GDM1 (cell line): ENCODE data around the gene COA3.
"Not testable (repeated sequence)": the region's sequence is repeated elsewhere in the genome, so short reads cannot be mapped to it uniquely, and the experiment has no call there.

Experiments used
- DNase-seq: peaks from one replicate; lab custom pipeline; 2025; lab: John Stamatoyannopoulos, UW

COA3 gene

DNA sequence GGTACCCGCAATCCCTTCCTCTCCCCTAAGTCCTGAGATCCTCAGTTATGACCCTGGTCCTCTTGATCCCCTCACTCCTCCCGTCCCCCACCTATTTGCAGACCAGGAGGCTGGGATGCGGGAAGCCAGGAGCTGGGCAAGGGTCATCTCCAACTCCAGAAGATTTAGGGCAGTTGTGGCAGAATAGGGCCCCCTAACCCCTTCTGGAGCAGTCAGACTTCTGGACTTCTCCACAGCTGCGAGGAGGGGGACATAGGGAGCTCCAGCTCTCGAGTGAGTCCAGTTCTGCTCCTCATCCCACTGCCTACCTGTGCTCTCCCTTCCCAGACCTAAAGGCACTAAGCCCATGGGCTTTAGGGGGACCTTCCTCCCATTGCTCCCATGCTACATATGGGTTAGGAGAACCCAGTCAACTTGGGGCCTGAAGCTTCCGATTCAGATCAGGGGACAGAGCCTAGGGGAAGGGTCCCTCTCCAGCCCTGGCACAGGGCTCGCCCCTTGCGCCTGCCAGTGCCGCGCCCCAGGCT is 16.8 kb downstream of the COA3 start:
- DNase-seq, result no peak

DNA sequence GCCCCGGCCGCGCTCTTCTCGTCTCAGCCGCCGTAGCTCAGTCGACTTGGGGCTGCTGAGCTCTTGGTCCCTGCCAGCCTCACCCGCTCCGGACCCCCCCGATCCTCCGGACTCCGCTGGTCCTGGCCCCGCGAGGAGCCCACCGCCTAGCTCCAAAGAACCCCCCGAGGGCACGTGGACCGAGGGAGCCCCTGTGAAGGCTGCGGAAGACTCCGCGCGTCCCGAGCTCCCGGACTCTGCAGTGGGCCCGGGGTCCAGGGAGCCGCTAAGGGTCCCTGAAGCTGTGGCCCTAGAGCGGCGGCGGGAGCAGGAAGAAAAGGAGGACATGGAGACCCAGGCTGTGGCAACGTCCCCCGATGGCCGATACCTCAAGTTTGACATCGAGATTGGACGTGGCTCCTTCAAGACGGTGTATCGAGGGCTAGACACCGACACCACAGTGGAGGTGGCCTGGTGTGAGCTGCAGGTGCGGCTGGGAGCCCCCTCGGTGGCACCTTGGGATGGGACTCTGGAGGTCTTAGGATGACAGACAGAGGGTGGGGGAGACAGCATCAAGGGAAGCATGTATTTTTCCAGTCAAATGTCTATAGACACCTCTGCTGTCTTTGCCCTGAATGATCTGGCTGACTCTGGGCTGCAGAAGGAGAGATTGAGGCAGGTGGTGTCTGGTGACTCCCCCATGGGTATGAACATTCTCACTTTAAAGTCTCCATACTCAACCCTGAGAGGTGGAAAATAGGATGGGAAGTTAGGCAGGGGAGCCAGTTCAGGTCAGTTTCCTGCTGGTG is 17.5 kb downstream of the COA3 start:
- DNase-seq, result no peak

DNA sequence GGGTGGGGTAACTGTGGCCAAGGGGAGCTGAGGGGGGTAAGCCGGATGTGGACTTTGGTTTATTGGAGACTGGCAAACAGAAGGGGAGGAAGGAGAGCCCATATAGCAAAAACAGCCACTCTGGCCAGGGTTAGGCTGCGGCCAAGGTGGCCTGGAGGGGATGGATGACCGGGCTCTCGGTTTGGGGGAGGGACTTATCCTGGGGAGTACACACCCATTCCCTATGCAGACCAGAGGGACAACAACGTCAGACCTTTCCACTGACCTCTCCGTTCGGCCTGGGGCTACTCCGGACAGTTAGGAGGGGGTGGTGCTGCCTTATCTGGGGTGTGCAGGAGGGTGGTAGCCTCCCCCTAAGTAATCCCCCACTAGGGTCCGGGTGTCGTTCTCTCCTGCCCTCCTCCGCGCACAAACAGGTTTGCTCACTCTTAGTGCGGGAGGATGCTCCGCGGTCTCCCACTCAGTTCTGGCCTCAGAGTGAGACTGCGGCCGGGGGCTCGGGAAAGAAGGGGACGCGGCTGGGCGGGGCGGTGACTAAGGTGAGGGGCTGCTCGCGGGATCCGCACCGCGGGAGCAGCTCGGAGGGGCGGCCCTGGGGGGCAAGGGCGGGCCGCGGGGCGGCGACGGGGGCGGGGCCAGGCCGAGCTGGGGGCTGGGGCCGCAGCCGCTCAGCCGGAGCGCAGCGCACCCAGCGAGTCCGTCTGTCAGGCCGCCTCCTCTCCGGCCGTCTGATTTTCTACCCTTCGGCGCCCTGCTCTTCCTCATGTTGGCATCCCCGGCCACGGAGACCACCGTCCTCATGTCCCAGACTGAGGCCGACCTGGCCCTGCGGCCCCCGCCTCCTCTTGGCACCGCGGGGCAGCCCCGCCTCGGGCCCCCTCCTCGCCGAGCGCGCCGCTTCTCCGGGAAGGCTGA is 18.3 kb downstream of the COA3 start, which contains the start of gene WNK4:
Gene WNK4, plus strand, starts transcription at position 675 of the 915 bp plus-strand sequence. Its CDS starts 89 bp downstream, at position 764.
- DNase-seq, result no peak

DNA sequence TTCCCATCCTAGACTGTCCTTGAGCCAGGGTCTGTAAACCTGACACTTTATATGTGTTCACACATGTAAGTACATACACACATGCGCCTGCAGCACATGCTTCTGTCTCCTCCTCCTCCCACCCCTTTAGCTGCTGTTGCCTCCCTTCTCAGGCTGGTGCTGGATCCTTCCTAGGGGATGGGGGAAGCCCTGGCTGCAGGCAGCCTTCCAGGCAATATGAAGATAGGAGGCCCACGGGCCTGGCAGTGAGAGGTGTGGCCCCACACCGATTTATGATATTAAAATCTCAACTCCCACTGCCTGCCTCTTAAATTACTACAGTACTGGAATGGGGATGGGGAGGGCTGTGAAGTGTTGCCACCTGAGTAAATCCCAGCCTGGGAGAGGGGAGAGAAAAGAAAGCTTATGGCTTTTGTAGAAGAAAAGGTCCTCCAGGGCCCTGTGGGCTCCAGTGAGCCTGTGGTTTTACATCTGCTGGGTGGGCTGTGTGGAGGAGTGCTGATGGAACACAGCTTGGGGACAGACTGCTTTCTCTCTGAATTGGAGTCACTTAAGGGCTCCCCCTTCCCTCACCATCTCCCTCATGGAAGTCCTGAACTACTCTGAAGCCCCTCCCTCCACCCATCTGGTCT is 19.1 kb downstream of the COA3 start:
- DNase-seq, result no peak

DNA sequence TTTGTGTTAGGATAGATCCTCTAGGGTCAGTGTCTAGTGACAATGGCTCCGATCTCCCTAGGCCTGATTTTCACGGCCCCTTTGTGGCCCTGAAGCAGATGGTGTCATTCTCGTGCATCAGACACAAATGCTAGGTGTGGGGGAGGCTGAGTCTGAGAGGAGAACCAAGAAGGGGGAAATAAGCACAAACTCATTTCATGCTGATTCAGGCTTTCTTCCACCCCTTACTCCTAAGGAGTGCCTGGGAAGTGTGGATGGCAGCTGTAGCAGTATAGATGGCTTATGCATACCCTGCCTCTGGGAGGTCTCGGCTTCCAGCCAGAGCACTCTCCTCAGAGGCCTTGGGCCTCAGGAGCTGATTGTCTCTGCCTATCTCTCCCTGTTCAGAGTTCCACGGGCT is 19.9 kb downstream of the COA3 start:
- no peak for DNase-seq

DNA sequence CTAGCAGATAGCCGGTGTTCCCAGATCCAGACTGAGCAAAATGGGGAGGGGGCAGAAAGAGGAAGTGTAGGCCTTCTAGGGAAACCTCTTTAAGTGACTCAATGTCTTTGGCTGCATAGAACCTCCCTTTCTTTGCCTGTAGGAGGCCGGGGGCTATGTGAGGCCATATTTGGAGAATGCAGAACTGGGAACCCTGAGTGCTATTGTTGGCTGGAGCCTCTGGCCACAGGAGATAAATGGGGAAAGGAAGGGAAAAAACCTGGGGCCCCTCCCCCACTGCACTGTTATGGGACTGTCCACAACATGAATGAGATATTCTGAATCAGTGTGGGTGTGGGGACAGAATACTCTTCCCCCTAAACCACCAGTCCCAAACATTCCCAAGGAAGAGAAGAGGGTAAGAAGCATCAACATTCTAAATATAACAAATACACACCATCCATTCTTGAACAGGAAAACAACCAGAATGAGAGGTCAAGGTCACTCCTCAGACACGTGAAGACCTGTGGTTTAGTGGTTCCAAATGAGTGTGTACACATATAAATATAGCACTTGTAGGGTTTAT is 22.9 kb downstream of the COA3 start:
- peak; percentile 63 for DNase-seq

DNA sequence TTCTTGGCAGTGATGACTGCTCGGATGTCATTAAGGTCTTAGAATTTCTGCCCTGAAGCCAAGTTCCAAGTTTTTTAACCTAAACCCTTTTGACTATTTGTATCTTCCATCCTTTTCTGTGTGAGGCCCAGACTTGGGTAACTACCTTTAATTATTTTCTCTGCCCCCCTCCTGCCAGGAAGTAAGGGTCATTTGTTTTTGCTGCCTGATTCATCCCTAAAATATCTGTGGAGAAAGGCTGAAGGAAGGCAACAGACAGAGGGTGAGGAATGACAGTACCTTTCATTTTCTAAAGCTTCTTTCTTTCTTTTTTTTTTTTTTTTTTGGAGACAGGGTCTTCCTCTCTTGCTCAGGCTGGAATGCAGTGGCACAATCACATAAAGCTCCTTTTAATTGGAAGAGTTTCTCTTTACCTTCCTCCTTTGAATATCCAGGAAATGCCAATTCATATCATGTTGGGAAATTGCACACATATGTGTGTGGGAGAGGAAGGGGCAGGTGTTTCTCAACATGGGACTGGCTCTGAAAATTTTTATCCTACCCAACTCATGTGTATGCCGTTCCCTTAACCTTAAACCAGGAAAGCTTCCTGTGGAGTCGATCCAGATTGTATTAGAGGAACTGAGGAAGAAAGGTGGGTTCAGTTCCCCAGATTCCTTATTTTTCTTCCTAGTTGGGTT is 24.3 kb downstream of the COA3 start:
- no peak for DNase-seq

DNA sequence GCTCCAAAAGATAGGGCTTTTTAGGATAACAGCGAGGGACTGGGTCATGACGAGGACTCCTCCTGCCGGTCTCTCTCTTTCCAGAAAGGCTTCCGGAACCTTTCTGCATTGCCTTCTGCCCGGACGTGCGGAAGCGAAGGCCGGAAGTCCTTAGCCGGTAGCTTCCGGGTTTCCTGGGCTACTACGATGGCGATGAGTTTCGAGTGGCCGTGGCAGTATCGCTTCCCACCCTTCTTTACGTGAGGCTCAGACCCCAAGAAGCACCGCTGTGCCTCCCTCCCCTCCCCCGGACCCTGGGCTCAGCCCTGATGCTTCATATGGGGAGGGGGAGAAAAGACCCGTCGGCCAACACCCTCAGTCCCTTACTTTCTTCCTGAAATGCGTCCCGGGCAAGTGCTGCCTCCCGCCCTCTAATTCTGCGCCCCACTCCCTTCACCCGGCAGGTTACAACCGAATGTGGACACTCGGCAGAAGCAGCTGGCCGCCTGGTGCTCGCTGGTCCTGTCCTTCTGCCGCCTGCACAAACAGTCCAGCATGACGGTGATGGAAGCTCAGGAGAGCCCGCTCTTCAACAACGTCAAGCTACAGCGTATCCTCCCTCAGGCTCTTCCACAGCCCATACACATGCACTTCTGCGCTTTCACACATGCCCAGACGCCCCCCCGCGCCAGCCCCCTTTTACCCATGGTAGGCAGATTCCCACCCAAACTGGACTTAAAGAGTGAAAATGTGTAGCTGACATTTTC is 25.0 kb downstream of the COA3 start, which contains the start of gene VPS25:
Gene VPS25, plus strand, starts transcription at position 160 of the 746 bp plus-strand sequence. Its CDS starts 27 bp downstream, at position 187.
- peak; percentile 62 for DNase-seq

DNA sequence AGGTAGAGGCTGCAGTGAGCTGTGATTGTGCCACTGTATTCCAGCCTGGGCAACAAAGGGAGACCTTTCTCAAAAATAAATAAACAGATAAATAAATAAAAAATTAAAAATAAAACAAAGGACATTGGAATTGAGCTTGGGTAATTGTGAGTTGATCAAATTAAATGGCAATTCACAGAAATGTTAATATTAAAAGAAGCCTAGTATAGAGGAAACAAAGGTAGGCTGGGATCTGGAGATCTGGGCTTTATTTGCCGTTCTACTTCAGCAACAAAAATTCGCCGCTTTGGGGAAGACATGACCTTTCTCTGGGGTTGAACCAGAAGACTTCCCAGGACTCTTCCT is 25.6 kb downstream of the COA3 start:
- no peak for DNase-seq

DNA sequence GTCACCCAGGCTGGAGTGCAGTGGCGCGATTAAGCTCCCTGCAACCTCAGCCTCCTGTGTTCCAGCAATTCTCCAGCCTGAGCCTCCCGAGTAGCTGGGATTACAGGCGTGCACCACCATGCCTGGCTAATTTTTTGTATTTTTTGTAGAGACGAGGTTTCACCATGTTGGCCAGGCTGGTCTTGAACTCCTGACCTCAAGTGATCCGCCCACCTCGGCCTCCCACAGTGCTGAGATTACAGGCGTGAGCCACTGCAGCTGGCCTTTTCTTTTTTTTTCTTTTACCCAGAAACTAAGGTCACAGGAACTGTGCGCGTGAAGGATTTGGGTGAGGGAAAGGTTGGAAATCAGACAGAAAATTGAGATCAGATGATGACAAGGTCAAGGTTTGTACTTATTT is 28.5 kb downstream of the COA3 start:
- DNase-seq, result not testable (repeated sequence)

DNA sequence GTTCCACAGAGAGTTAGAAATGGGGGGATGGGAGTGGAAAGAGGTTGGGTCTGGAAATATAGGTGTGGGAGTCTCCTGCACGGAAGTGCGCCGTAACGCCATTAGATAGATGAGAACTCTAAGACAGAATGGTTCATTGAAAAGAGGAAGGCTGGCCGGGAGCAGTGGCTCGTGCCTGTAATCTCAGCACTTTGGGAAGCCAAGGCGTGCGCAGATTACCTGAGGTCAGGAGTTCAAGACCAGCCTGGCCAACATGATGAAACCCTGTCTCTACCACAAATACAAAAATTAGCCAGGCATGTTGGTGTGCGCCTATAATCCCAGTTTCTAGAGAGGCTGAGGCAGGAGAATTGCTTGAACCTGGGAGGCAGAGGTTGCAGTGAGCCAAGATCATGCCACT is 30.5 kb downstream of the COA3 start:
- DNase-seq, result not testable (repeated sequence)

DNA sequence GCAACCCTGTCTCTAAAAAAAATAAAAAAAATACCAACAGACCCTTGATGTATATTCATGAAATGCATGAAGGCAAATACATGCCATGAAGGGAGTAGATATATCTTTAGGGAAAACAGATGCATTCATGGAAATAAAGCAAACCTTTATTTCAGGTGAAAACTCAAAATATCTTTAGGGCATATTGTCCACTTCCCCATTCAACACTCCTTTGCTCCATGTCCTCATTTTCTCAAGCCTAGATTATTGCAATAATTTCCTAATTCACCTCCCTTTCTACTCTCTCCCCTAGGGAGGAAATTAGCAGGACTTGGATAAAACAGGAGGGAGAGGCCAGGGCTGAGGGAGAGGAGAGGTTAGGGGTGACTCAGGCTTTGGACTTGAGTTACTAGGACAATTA is 31.0 kb downstream of the COA3 start:
- DNase-seq, result no peak

DNA sequence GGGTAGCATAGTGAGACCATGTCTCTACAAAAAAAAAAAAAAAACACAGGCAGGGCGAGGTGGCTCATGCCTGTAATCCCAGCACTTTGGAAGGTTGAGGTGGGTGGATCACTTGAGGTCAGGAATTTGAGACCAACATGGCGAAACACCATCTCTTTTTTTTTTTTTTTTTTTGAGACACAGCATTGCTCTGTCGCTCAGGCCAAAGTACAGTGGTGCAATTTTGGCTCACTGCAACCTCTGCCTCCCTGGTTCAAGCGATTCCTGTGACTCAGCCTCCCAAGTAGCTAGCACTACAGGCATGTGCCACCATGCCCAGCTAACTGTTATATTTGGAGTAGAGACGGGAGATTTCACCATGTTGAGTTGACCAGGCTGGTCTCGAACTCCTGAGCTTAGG is 32.4 kb downstream of the COA3 start:
- no peak for DNase-seq

DNA sequence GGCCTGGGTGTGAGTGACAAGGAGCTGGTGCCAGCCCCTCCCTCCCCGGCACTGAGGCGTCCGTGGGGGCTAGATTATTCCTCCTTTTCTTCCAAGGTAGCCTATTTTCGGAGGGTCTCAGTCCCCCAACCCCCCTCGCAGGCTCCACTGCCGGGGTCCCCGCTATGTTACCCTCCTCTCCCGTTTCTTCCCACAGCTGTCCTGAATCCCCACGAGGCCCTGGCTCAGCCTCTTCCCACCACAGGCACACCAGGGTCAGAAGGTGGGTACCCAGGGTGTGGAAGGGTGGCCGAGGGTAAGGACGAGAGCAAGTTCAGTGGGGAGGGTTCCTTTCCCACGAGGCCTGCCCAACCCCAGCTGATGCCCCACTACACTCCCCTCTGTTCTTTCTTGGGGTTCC is 36.9 kb downstream of the COA3 start:
- DNase-seq, result no peak

DNA sequence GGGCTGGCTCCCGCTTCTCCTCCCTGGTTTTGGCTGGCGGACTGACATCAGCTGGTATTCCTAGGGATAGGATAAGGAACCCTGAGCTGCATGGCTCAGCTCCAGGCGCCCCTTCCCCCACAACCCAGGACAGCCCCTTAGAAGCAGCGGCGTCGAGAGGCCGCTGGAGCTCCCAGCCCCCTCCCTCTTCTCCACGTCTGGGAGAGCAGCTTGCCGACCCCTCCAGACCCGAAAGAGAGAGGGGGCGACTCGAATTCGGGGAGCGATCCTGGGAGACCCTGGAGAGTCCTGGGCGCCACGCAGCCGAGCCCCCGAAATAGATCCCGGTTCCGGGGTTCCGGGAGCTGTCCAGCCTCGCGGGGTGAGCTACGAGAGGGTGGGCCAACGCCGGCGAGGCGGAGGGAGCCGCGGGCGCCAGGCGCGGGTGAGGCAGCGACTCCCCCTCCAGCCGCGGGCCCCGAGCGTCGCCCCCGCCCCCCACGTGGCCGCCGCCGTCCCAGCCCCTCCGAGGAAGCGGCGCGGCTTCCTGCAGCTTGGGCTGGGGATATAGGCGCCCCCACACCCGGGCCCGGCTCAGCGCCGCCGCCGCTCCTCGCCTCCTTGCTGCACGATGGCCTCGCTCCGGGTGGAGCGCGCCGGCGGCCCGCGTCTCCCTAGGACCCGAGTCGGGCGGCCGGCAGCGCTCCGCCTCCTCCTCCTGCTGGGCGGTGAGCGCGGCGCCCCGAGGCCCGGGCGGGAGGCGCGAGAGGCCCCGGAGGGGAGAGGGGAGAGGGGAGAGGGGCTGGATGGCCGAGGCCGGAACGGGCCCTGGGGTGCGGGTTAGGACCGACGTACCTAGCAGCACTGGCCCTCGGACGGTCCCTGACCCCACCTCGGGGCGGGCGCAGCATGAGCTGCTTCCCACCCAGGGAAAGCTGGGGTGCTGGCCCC is 37.6 kb downstream of the COA3 start, which contains the start of gene RAMP2:
Gene RAMP2, plus strand, starts transcription at position 576 of the 930 bp plus-strand sequence. Its CDS starts 35 bp downstream, at position 611.
- no peak for DNase-seq

DNA sequence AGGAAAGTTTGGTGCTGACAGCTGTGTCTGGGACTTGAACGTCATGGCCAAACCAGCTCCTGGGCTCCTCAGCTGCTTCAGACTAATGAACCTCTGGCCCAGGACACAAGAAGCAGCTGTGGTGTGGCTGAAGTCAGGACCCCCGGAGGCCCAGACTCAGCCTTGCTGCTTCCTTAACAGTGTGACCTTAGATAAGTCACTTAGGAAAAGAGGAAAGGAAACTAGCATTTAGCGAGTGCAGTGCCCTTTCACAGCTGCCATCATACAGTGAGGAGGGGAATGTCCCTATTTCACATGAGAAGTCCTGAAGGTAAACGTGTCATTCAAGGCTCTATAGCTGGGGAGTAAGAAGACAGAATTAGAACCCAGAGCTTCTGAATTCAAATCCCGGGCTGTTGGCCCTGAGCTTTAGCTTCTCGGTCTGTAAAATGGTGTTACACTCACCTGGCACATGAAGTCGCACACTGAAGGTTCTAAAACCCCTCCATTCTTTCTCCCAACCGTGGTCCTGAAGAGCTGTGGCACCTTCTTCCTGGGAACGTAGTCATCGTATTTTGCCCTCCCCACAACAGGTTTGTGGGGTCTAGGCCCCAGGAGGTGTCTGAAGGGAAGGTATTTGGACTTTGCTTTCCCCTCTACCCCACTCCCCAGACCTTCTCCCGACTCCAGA is 38.4 kb downstream of the COA3 start:
- DNase-seq, result no peak

DNA sequence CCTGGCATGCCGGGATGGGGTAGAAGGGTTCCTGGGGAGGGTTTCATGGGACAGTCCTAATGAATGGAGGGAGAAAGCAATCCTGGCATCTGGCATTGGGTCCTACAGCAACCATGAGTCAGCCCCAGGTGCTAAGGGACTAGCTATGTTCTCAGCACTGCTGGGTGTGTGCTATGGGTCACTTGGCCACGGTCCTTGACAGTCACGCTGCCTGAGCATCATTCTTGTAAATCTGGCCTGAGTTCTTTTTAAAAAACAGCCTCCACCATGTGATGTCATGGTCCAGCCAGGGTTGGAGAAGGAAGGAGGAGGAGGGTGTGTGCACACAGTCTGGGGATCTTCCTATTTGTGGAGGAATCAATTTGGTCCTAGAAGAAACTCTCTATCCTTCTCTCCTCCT is 43.7 kb downstream of the COA3 start:
- no peak for DNase-seq

DNA sequence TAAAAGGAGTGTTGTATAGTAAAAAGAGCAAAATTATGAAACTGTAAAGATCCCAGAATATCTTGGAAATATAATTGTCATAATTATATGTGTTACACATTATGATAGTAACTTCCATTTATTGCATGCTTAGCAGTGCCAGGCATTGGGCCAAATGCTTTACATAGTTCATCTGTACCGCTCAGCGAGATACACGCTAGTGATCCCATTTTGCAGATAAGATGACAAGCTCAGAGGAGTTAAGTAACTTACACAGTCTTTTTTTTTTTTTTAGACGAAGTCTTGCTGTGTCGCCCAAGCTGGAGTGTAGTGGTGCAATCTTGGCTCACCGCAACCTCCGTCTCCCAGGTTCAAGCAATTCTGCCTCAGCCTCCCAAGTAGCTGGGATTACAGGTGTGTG is 46.9 kb downstream of the COA3 start:
- no peak for DNase-seq
